Thyroid gland (tissue), 4 donors: Measurements from ENCODE around the gene MAP7D3. TPM values are rescaled to one million over a fixed set of nuclear protein-coding genes. Genes with fewer than 3 reads are reported as not detected.

ENCODE experiments used
- DNase-seq, 2 donors: peaks; one replicate each; pipeline ENCODE4 v3.0.0-alpha.2; 2019
- H3K27ac ChIP-seq, 3 donors: fragments of 200-600 bp; sonication (generic); 1 replicate in 2 of 3; 2 replicates in 1 of 3; pipeline ENCODE4 v1.5.1; 2016 to 2019; ENCODE audit warnings: mild to moderate bottlenecking in 1 of 3, moderate library complexity in 1 of 3
- H3K27me3 ChIP-seq: fragments of 200-600 bp; sonication (generic); one replicate; pipeline ENCODE4 v1.5.1; 2019
- H3K36me3 ChIP-seq, 2 donors: fragments of 200-600 bp; sonication (generic); one replicate each; pipeline ENCODE4 v1.5.1; 2016 to 2019
- H3K4me1 ChIP-seq, 2 donors: fragments of 200-600 bp; sonication (generic); one replicate each; pipeline ENCODE4 v1.5.1; 2017 to 2019
- H3K4me3 ChIP-seq, 3 donors: fragments of 200-600 bp; sonication (generic); replicated peaks in 1 of 3; 1 replicate in 2 of 3; 2 replicates in 1 of 3; pipeline ENCODE4 v1.5.1; 2016; ENCODE audit warnings: mild to moderate bottlenecking in 1 of 3
- H3K9me3 ChIP-seq: fragments of 200-600 bp; sonication (generic); one replicate; pipeline ENCODE4 v1.5.1; 2017
- POLR2A ChIP-seq, 2 donors: fragments of 450-650 bp; IDR thresholded peaks; one replicate each; pipeline ENCODE4 v1.6.1; 2017; ENCODE audit warnings: antibody characterized with exemption in 2 of 2, mild to moderate bottlenecking in 2 of 2, moderate library complexity in 1 of 2
- WGBS, 2 donors: methylation state at CpG; one replicate each; pipeline ENCODE4 v1.1.5; 2017; 5-methylcytosine and 5-hydroxymethylcytosine counted together
- intact Hi-C: fragments of 100-400 bp; cut with DNase I; formaldehyde crosslinking; loops from one replicate; pipeline ENCODE4 v1.15.1; 2023
- total RNA-seq, 4 donors: library from RNA; depleted of rRNA; stranded (reverse); fragments of >200 nt; gene quantifications; one replicate each; pipeline ENCODE4 v1.2.3, GENCODE V29; 2016
- TF ChIP-seq, protein P1 (sequence below), 6 experiments: fragments of 200-600 bp in 3 of 6; fragments of 450-650 bp in 3 of 6; sonication (generic) in 3 of 6; IDR thresholded peaks; one replicate each; pipeline ENCODE4 v1.5.1; 2016 to 2019; ENCODE audit warnings: antibody characterized with exemption in 6 of 6, mild to moderate bottlenecking in 2 of 6, inconsistent platforms in 1 of 6, moderate library complexity in 1 of 6

MAP7D3 gene
- total RNA-seq, 4 donors from 2014 or later = 13.8 to 22.2 (median 14.6) TPM

DNA sequence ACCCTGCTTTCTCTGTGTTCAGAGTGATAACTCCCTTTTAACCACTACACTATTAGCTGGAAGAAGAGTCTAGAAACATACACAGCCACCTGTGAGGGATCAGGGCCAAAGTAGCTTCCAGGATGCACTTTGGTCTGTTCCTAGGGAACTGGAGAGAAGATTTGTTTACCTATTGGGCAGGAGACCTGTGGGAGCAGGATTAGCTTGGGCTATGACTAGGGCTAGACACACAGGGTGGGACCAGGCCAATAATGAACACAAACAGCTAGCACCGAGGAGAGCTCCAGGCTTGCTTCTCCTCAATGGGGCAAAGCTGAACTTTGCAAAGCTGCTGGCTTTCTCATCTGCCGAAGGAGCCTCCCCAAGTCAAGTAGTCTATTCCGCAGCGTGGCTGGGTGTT lies 24.4 kb upstream of the MAP7D3 start:
- no peak overlapping the region for H3K27ac ChIP-seq
- H3K4me3 ChIP-seq = no peak overlapping the region
- no peaks in the 10 kb centered on the region for H3K4me1 ChIP-seq
- H3K9me3 ChIP-seq = no peaks in the 10 kb centered on the region
- intact Hi-C loops = no loop called here
- H3K27me3 ChIP-seq = no peaks in the 10 kb centered on the region
- no peak for TF ChIP-seq POLR2A (IDR thresholded peaks at IDR 0.05)
- TF ChIP-seq, protein P1, sequence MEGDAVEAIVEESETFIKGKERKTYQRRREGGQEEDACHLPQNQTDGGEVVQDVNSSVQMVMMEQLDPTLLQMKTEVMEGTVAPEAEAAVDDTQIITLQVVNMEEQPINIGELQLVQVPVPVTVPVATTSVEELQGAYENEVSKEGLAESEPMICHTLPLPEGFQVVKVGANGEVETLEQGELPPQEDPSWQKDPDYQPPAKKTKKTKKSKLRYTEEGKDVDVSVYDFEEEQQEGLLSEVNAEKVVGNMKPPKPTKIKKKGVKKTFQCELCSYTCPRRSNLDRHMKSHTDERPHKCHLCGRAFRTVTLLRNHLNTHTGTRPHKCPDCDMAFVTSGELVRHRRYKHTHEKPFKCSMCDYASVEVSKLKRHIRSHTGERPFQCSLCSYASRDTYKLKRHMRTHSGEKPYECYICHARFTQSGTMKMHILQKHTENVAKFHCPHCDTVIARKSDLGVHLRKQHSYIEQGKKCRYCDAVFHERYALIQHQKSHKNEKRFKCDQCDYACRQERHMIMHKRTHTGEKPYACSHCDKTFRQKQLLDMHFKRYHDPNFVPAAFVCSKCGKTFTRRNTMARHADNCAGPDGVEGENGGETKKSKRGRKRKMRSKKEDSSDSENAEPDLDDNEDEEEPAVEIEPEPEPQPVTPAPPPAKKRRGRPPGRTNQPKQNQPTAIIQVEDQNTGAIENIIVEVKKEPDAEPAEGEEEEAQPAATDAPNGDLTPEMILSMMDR (IDR thresholded peaks at IDR 0.05) = no peak
- H3K36me3 ChIP-seq = no peaks in the 10 kb centered on the region
- WGBS, 2 donors = 33% methylated on average over 1 of the region's 4 CpGs; no CpG with 5 or more reads in 1 of the 2 donors
- no peak for DNase-seq

DNA sequence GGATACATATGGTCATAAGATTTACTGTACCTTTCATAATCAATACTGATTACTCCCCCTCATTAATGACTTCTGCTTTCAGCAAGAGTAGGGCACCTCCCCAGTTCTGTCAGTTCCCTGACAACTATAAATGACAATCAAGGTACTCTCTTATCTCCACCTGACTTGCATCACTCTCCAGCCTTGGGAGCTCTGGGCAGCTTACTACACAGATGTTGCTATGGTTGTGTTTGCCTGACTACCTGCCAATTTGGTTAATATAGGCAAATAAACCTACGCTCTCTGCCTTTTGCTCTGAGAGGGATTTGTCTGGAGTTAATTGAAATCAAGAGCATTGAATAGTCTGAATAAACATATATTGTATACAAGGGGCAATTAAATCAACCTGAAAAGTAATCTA lies 22.8 kb upstream of the MAP7D3 start:
- Histone ChIP-seq H3K27me3 (no peaks in the 10 kb centered on the region), H3K4me1 (no peaks in the 10 kb centered on the region), H3K36me3 (no peaks in the 10 kb centered on the region), H3K9me3 (no peaks in the 10 kb centered on the region), H3K27ac (no peak overlapping the region), H3K4me3 (no peak overlapping the region)
- WGBS, 2 donors = 100% methylated on average over 1 of the region's 1 CpG
- intact Hi-C loops = no loop called here
- DNase-seq = no peak
- TF ChIP-seq, protein P1 (IDR thresholded peaks at IDR 0.05) = no peak
- TF ChIP-seq POLR2A (IDR thresholded peaks at IDR 0.05) = no peak

DNA sequence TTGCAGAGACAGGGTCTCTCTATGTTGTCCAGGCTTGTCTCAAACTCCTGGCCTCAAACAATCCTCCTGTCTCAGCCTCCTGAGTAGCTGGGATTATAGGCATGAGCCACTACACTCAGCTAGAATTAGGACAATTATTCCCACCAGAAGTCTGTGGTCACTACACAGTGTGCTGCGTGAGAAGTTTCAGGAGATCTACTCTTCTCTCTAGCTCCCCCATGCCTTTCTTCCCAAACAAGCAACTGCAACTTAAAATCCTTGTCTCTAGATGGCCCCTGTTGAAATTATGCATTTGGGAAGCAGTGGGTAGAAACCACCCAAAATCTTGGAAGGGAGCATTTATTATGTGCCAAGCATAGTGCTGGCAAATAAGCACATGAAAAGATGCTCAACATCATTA lies 21.1 kb upstream of the MAP7D3 start:
- TF ChIP-seq, protein P1 (IDR thresholded peaks at IDR 0.05) = no peak
- Histone ChIP-seq H3K4me3 (no peak overlapping the region), H3K36me3 (no peaks in the 10 kb centered on the region), H3K4me1 (no peaks in the 10 kb centered on the region), H3K27ac (no peak overlapping the region), H3K27me3 (no peaks in the 10 kb centered on the region), H3K9me3 (no peaks in the 10 kb centered on the region)
- intact Hi-C loops = no loop called here
- no CpG with 5 or more reads among the region's 1 CpG for WGBS, 2 donors
- DNase-seq = no peak

DNA sequence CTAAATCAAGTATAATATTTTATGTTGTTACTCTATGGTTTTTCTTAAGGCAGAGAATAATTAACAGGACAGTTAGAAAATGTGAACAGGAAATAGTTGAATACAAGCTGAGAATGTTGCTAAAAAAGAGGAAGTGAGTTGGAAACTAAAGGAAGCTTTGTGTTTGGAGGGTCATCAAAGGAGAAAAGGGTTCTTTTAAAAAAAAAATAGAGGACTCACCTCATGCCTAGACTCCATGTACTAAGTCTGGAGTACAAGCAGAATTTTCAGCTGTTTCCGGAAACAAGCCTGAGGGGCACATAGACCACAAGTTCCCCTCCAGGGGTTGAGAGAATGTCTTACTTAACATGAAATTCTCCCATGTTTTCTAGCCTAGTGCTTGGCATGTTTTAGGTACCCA lies 20.1 kb upstream of the MAP7D3 start:
- no peaks in the 10 kb centered on the region for H3K4me1 ChIP-seq
- DNase-seq = no peak
- H3K27me3 ChIP-seq = no peaks in the 10 kb centered on the region
- no peaks in the 10 kb centered on the region for H3K9me3 ChIP-seq
- H3K4me3 ChIP-seq = no peak overlapping the region
- H3K36me3 ChIP-seq = no peaks in the 10 kb centered on the region
- WGBS, 2 donors = 90 to 94% methylated on average over 1 of the region's 1 CpG
- TF ChIP-seq POLR2A (IDR thresholded peaks at IDR 0.05) = no peak
- TF ChIP-seq, protein P1 (IDR thresholded peaks at IDR 0.05) = no peak
- no peak overlapping the region for H3K27ac ChIP-seq
- intact Hi-C loops = no loop called here

DNA sequence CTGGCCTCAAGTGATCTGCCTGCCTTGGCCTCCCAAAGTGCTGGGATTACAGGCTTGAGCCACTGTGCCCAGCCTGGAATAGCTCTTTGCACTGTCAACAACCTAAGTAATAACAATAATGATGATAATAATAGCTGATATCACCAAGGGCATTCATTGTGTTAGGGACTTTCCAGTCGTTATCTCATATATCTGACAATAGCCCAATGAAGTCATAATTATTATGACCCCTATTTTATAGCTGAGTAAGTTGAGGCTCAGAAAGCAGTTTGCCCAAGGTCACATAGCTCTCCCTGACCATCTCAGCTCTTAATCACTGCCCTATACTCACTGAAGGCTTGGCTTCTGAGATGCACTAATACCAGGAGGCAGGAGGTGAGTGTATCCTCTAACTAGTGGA lies 18.7 kb upstream of the MAP7D3 start:
- H3K4me1 ChIP-seq = no peaks in the 10 kb centered on the region
- H3K27ac ChIP-seq = no peak overlapping the region
- no peak overlapping the region for H3K4me3 ChIP-seq
- no peaks in the 10 kb centered on the region for H3K36me3 ChIP-seq
- WGBS, 2 donors = 91% methylated on average over 1 of the region's 1 CpG; no CpG with 5 or more reads in 1 of the 2 donors
- no peak for DNase-seq
- TF ChIP-seq, protein P1 (IDR thresholded peaks at IDR 0.05) = no peak
- TF ChIP-seq POLR2A (IDR thresholded peaks at IDR 0.05) = no peak
- intact Hi-C loops = loop anchor here (5.0 kb wide), 1 partner anchor 243 kb away; no protein-coding TSS in a partner anchor
- no peaks in the 10 kb centered on the region for H3K27me3 ChIP-seq
- H3K9me3 ChIP-seq = no peaks in the 10 kb centered on the region
